HG02885 (cell line): ENCODE measurements around the gene IDI1.
"Not testable (repeated sequence)": the region's sequence is repeated elsewhere in the genome, so short reads cannot be mapped to it uniquely, and the experiment has no call there.

Source experiments
- ATAC-seq: cut with Tn5 transposase; IDR thresholded peaks from one replicate; pipeline ENCODE4 v1.9.1; 2021; ENCODE audit warnings: mild to moderate bottlenecking; ENCODE audit not compliant: unreplicated experiment, poor library complexity

Gene IDI1

GRCh38 chr10:1037098-1037497 is 11.8 kb downstream of the IDI1 start:
- no peak for ATAC-seq

- peak; percentile 93 for ATAC-seq
Observed at GRCh38 chr10:1036341-1036791, 12.6 kb downstream of the IDI1 start.

GRCh38 chr10:1035201-1035600 is 13.7 kb downstream of the IDI1 start:
- no peak for ATAC-seq

GRCh38 chr10:1034758-1035157 is 14.2 kb downstream of the IDI1 start:
- ATAC-seq, result no peak

GRCh38 chr10:1033601-1034000 is 15.3 kb downstream of the IDI1 start:
- ATAC-seq, result no peak

- ATAC-seq, result no peak
Observed at GRCh38 chr10:1029838-1030237, 19.1 kb downstream of the IDI1 start.

GRCh38 chr10:1026578-1026977 is 22.3 kb downstream of the IDI1 start:
- ATAC-seq, result no peak

- ATAC-seq, result no peak
Observed at GRCh38 chr10:1025683-1026082, 23.2 kb downstream of the IDI1 start, which contains the start of gene IDI2. Gene IDI2 (minus strand): TSS chr10:1025859. CDS start chr10:1024723, 1,136 bp downstream.

- ATAC-seq, result no peak
Observed at GRCh38 chr10:1024103-1024502, 24.8 kb downstream of the IDI1 start.

- no peak for ATAC-seq
Observed at GRCh38 chr10:1022413-1022812, 26.5 kb downstream of the IDI1 start.

GRCh38 chr10:1020958-1021357 is 28.0 kb downstream of the IDI1 start:
- ATAC-seq, result no peak

GRCh38 chr10:1020460-1020859 is 28.5 kb downstream of the IDI1 start:
- no peak for ATAC-seq

- no peak for ATAC-seq
Observed at GRCh38 chr10:1019362-1019761, 29.6 kb downstream of the IDI1 start.

- ATAC-seq, result no peak
Observed at GRCh38 chr10:1015688-1016087, 33.2 kb downstream of the IDI1 start.

- ATAC-seq, result no peak
Observed at GRCh38 chr10:1011696-1012095, 37.2 kb downstream of the IDI1 start.

- ATAC-seq, result no peak
Observed at GRCh38 chr10:1010703-1011102, 38.2 kb downstream of the IDI1 start.

GRCh38 chr10:1009947-1010346 is 39.0 kb downstream of the IDI1 start:
- not testable (repeated sequence) for ATAC-seq

GRCh38 chr10:1009071-1009494 is 39.8 kb downstream of the IDI1 start:
- no peak for ATAC-seq

- no peak for ATAC-seq
Observed at GRCh38 chr10:1007583-1007982, 41.3 kb downstream of the IDI1 start.

GRCh38 chr10:1006573-1006972 is 42.3 kb downstream of the IDI1 start:
- ATAC-seq, result no peak

GRCh38 chr10:1003884-1004670 is 44.8 kb downstream of the IDI1 start:
- ATAC-seq, result no peak

GRCh38 chr10:1002425-1003006 is 46.4 kb downstream of the IDI1 start:
- ATAC-seq, result no peak
